Activated CD8-positive, alpha-beta T cell treated with anti-CD3 and anti-CD28 coated beads for 36 hours (primary cell): ENCODE data around the gene PAX8. TPM values are rescaled to one million over a fixed set of nuclear protein-coding genes. Genes with fewer than 3 reads are reported as not detected.

Source experiments
- ATAC-seq: fragments of 200-7000 bp; cut with Tn5 transposase; one replicate; pipeline ENCODE4 v1.10.0; 2021; ENCODE audit warnings: mild to moderate bottlenecking, moderate library complexity
- CTCF ChIA-PET: fragments of 350-600 bp; sonication (Branson Sonifier 250); formaldehyde crosslinking; loops from one replicate; lab custom pipeline; 2021; ENCODE audit warnings: antibody characterized with exemption; lab: Charles Lee
- POLR2A ChIA-PET: fragments of 350-600 bp; sonication (Branson Sonifier 250); formaldehyde crosslinking; loops from one replicate; lab custom pipeline; 2021; ENCODE audit warnings: antibody characterized with exemption; lab: Charles Lee
- DNase-seq: peaks from one replicate; pipeline ENCODE4 v3.0.0-alpha.2; 2020
- H3K27ac Mint-ChIP-seq: one replicate; pipeline ENCODE4 v1.8.0; 2021; ENCODE audit warnings: mild to moderate bottlenecking, mixed read lengths
- H3K27me3 Mint-ChIP-seq: one replicate; pipeline ENCODE4 v1.8.0; 2021; ENCODE audit warnings: mixed read lengths
- H3K36me3 Mint-ChIP-seq: one replicate; pipeline ENCODE4 v1.8.0; 2021; ENCODE audit warnings: low read depth, mixed read lengths
- H3K4me1 Mint-ChIP-seq: one replicate; pipeline ENCODE4 v1.8.0; 2021; ENCODE audit warnings: low read depth, mixed read lengths
- H3K4me3 Mint-ChIP-seq: one replicate; pipeline ENCODE4 v1.8.0; 2021; ENCODE audit warnings: mild to moderate bottlenecking, moderate library complexity, mixed read lengths
- H3K9me3 Mint-ChIP-seq: one replicate; pipeline ENCODE4 v1.8.0; 2021; ENCODE audit warnings: mixed read lengths
- intact Hi-C: fragments of 100-400 bp; cut with micrococcal nuclease; formaldehyde crosslinking; loops from one replicate; pipeline ENCODE4 v1.10.0; 2022
- total RNA-seq, 2 experiments: library from RNA; stranded (reverse); gene quantifications; one replicate each; pipeline ENCODE4 v1.2.3, GENCODE V29; 2021
- TF ChIP-seq, protein P1 (sequence below): fragments of 200-600 bp; IDR thresholded peaks from one replicate; pipeline ENCODE4 v1.8.0; 2022; ENCODE audit warnings: antibody characterized with exemption, mild to moderate bottlenecking

The PAX8 gene
- total RNA-seq, 2 experiments from 2014 or later: 0.43 to 0.63 TPM

- Mint-ChIP-seq H3K9me3 (no peaks in the 10 kb centered on the region), H3K27me3 (no peaks in the 10 kb centered on the region), H3K36me3 (peaks cover 52% of the 10 kb centered on the region), H3K4me3 (no peak overlapping the region), H3K4me1 (peaks cover 14% of the 10 kb centered on the region), H3K27ac (no peak overlapping the region)
- TF ChIP-seq, protein P1, sequence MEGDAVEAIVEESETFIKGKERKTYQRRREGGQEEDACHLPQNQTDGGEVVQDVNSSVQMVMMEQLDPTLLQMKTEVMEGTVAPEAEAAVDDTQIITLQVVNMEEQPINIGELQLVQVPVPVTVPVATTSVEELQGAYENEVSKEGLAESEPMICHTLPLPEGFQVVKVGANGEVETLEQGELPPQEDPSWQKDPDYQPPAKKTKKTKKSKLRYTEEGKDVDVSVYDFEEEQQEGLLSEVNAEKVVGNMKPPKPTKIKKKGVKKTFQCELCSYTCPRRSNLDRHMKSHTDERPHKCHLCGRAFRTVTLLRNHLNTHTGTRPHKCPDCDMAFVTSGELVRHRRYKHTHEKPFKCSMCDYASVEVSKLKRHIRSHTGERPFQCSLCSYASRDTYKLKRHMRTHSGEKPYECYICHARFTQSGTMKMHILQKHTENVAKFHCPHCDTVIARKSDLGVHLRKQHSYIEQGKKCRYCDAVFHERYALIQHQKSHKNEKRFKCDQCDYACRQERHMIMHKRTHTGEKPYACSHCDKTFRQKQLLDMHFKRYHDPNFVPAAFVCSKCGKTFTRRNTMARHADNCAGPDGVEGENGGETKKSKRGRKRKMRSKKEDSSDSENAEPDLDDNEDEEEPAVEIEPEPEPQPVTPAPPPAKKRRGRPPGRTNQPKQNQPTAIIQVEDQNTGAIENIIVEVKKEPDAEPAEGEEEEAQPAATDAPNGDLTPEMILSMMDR: no peak
- CTCF ChIA-PET: interaction anchor here (1.2 to 12.4 kb wide), 4 partner anchors 64 to 169 kb away, joined by 3 to 212 read pairs (median 16); no protein-coding TSS in a partner anchor
- intact Hi-C loops: no loop called here
- POLR2A ChIA-PET: interaction anchor here (0.9 to 1.9 kb wide), 7 partner anchors 16 to 66 kb away, joined by 3 to 8 read pairs (median 4); no protein-coding TSS in a partner anchor
- DNase-seq (no peak), ATAC-seq (no peak)
Observed at GRCh38 chr2:113200736-113201490, 77.8 kb downstream of the PAX8 start.

DNA sequence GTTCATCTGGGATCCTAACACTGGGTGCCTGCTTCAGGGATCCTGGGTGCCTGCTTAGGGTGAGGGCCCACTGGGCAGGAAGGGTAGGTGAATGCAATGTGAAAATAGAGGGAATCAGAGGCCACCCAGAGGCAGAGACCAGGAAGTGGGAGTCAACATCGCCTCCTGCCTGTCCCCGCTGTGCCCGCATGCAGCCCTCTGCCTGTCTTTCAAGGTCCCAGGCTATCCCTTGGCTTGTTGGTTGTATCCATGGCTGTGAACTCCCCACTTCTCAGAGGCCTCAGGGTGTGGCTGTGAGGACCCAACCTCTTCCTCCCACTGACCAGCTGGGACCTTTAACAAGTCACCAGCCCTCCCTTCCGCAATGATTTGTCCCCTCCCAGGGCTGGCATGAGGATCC is 78.5 kb downstream of the PAX8 start:
- Mint-ChIP-seq H3K9me3 (no peaks in the 10 kb centered on the region), H3K4me3 (no peak overlapping the region), H3K36me3 (peaks cover 59% of the 10 kb centered on the region), H3K4me1 (peaks cover 12% of the 10 kb centered on the region), H3K27me3 (no peaks in the 10 kb centered on the region), H3K27ac (peak overlapping the region; percentile 36)
- no peak for DNase-seq
- POLR2A ChIA-PET: interaction anchor here (1.3 to 1.5 kb wide), 3 partner anchors 17 to 65 kb away, joined by 3 to 4 read pairs (median 4); no protein-coding TSS in a partner anchor
- intact Hi-C loops: no loop called here
- TF ChIP-seq, protein P1: no peak
- ATAC-seq: no peak
- CTCF ChIA-PET: interaction anchor here (0.9 to 12.4 kb wide), 8 partner anchors 17 to 170 kb away, joined by 3 to 212 read pairs (median 5); partner anchors contain the start of gene PSD4

- Mint-ChIP-seq H3K9me3 (no peaks in the 10 kb centered on the region), H3K4me1 (peaks cover 9% of the 10 kb centered on the region), H3K36me3 (peaks cover 70% of the 10 kb centered on the region), H3K27ac (no peak overlapping the region), H3K27me3 (no peaks in the 10 kb centered on the region), H3K4me3 (no peak overlapping the region)
- TF ChIP-seq, protein P1: peak; percentile 69
- ChIA-PET CTCF (interaction anchor here (0.6 to 12.4 kb wide), 29 partner anchors 9 to 171 kb away, joined by 3 to 212 read pairs (median 4); partner anchors contain the start of gene PSD4), POLR2A (interaction anchor here (0.5 to 1.9 kb wide), 9 partner anchors 11 to 64 kb away, joined by 3 to 16 read pairs (median 3); partner anchors contain the start of gene PSD4)
- ATAC-seq (peak; percentile 74), DNase-seq (peak; percentile 75)
- intact Hi-C loops: loop anchor here (2.0 kb wide), 1 partner anchor 62 kb away; no protein-coding TSS in a partner anchor
Observed at GRCh38 chr2:113198790-113199612, 79.7 kb downstream of the PAX8 start.

GRCh38 chr2:113198048-113198789 is 80.5 kb downstream of the PAX8 start:
- intact Hi-C loops: loop anchor here (2.0 kb wide), 1 partner anchor 61 kb away; no protein-coding TSS in a partner anchor
- no peak overlapping the region for H3K27ac Mint-ChIP-seq
- H3K4me1 Mint-ChIP-seq: peaks cover 13% of the 10 kb centered on the region
- TF ChIP-seq, protein P1: no peak
- H3K4me3 Mint-ChIP-seq: no peak overlapping the region
- peaks cover 75% of the 10 kb centered on the region for H3K36me3 Mint-ChIP-seq
- no peaks in the 10 kb centered on the region for H3K27me3 Mint-ChIP-seq
- H3K9me3 Mint-ChIP-seq: no peaks in the 10 kb centered on the region
- CTCF ChIA-PET: interaction anchor here (0.6 to 12.4 kb wide), 22 partner anchors 8 to 172 kb away, joined by 3 to 212 read pairs (median 4); partner anchors contain the start of gene PSD4
- POLR2A ChIA-PET: interaction anchor here (0.5 to 1.9 kb wide), 7 partner anchors 10 to 63 kb away, joined by 3 to 16 read pairs (median 3); partner anchors contain the start of gene PSD4
- DNase-seq (no peak), ATAC-seq (no peak)
